ENCODE measurements around the gene CCL21. TPM values are rescaled to one million over a fixed set of nuclear protein-coding genes. Genes with fewer than 3 reads are reported as not detected.

The CCL21 gene
- total and polyA plus RNA-seq, 2 of the 8 experiments (the other 6 are each of a cell fraction or from before 2014, with no cell fraction given) = not detected

DNA sequence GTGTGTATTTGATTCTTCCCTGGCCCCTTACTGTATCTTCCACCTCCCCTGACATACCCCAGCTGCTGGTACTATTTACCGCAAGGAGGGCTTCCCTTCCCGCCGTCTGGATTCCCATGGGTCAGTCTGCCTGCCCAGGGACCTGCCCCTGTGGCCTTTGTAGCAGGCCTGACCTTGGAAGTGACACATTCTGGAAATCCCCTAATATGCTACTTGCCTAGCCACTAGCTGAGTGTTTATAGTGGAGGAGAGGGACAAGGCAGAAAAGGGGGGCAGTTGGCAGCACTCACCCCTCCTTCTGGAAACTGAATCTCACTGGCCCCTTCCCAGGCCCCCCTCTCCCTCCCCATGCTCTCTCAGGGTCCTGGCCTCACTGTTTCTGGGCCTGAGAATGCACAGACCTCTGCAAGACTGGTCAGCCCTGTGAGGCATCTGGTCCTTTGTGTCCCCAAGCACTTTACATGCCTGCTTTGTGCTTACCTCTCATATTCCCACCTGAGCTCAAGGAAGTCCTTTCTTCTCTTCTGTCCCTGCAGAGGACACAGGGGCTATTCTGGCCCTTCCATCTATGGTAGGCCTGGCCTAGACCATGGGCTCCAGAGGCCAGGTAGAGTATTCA lies 8.2 kb upstream of the CCL21 start:
- Histone ChIP-seq H3K23me2 (ENCODE audit: low read depth, low read length) (0 out of 2 replicates have a peak, but pooled peaks cover 2% of the 10 kb centered on the region), H3K18ac (ENCODE audit: extremely low read depth, low read length) (no peak overlapping the region), H2BK20ac (ENCODE audit: low read length) (no peak overlapping the region), H3K4me1 (replicated peaks in 1 of 4; ENCODE audit: control insufficient read depth in 3 of 4, insufficient read depth in 4 of 4, low read length in 3 of 4) (0 out of 7 replicates have a peak, but pooled peaks cover 0 to 4% (median 0%) of the 10 kb centered on the region in 4 experiments), H4K91ac (replicated peaks; ENCODE audit: insufficient read length, low read length) (no peak overlapping the region), H3K27me3 (replicated peaks in 1 of 4; ENCODE audit: control insufficient read depth in 3 of 4, extremely low read depth in 1 of 4, insufficient read depth in 3 of 4, low read length in 3 of 4) (peaks cover 0 to 3% (median 0%) of the 10 kb centered on the region in 4 experiments; a peak in 3 of 7 replicates), H3K56ac (replicated peaks; ENCODE audit: insufficient read length, low read depth, low read length) (no peak overlapping the region), H3K27ac (ENCODE audit: low read depth, low read length) (no peak overlapping the region), H2BK15ac (ENCODE audit: low read length) (no peak overlapping the region), H4K5ac (ENCODE audit: insufficient read length, low read depth, low read length) (no peak overlapping the region), H3K4me2 (ENCODE audit: insufficient read depth in 1 of 2, low read depth in 2 of 2, low read length in 2 of 2) (no peak overlapping the region), H3K23ac (ENCODE audit: insufficient read length) (no peak overlapping the region), H3K79me2 (ENCODE audit: control insufficient read depth in 1 of 2, insufficient read depth in 2 of 2, low read length in 2 of 2) (no peaks in the 10 kb centered on the region), H2AK5ac (ENCODE audit: low read depth, low read length) (no peak overlapping the region), H3K79me1 (ENCODE audit: low read depth, low read length) (no peaks in the 10 kb centered on the region), H2BK5ac (ENCODE audit: low read depth, low read length) (no peak overlapping the region), H4K20me1 (replicated peaks in 1 of 2; ENCODE audit: control insufficient read depth in 1 of 2, insufficient read depth in 2 of 2, low read length in 2 of 2) (no peaks in the 10 kb centered on the region), H3K9me3 (ENCODE audit: insufficient read depth in 2 of 2, low read depth in 1 of 2, low read length in 1 of 2) (no peaks in the 10 kb centered on the region), H2AFZ (ENCODE audit: low read length) (no peak overlapping the region), H3K14ac (ENCODE audit: insufficient read length) (no peak overlapping the region), H3K4ac (replicated peaks; ENCODE audit: insufficient read length, low read depth, low read length) (no peak overlapping the region), H2BK120ac (replicated peaks; ENCODE audit: low read depth, low read length) (no peak overlapping the region), H3K36me3 (ENCODE audit: control insufficient read depth in 2 of 4, insufficient read depth in 4 of 4, low read length in 3 of 4) (no peaks in the 10 kb centered on the region), H4K8ac (ENCODE audit: extremely low read depth, insufficient read depth, low read length) (no peak overlapping the region), H2BK12ac (ENCODE audit: low read depth, low read length) (no peak overlapping the region), H3K4me3 (ENCODE audit: extremely low read depth in 1 of 4, insufficient read depth in 2 of 4, low read depth in 3 of 4, low read length in 4 of 4) (no peak overlapping the region), H3K9ac (replicated peaks in 1 of 4; ENCODE audit: extremely low read depth in 1 of 4, low read depth in 3 of 4, low read length in 3 of 4) (no peak overlapping the region)
- POLR2A ChIA-PET (ENCODE audit: partially characterized antibody) = no interaction called here
- FAIRE-seq (no peak), DNase-seq (ENCODE audit: low read depth in 1 of 2, low spot score in 2 of 2) (no peak)
- TF ChIP-seq TCF12 (IDR thresholded peaks at IDR 0.05; ENCODE audit: low read depth, low read length) (no peak), FOSL1 (IDR thresholded peaks at IDR 0.05; ENCODE audit: insufficient read depth, low read depth, low read length) (no peak), HDAC6 (IDR thresholded peaks at IDR 0.05; ENCODE audit: low read depth, low read length) (no peak), EP300 (IDR thresholded peaks at IDR 0.05; ENCODE audit: borderline replicate concordance in 1 of 2, low read depth in 2 of 2, low read length in 2 of 2) (no peak), KDM4A (IDR thresholded peaks at IDR 0.05; ENCODE audit: low read depth, low read length, severe bottlenecking) (no peak), EGR1 (IDR thresholded peaks at IDR 0.05; ENCODE audit: borderline replicate concordance, low read depth, low read length) (no peak), GTF2F1 (IDR thresholded peaks at IDR 0.05; ENCODE audit: borderline replicate concordance, low read depth, low read length) (no peak), JUN (IDR thresholded peaks at IDR 0.05; ENCODE audit: low read depth, low read length) (no peak), TBP (IDR thresholded peaks at IDR 0.05; ENCODE audit: low read depth, low read length) (no peak), NRF1 (IDR thresholded peaks at IDR 0.05; ENCODE audit: low read depth, low read length) (no peak), TEAD4 (IDR thresholded peaks at IDR 0.05; ENCODE audit: low read depth, low read length) (no peak), BCL11A (IDR thresholded peaks at IDR 0.05; ENCODE audit: low read depth in 2 of 2, low read length in 2 of 2) (no peak)
- CTCF ChIA-PET (ENCODE audit: partially characterized antibody) = interaction anchor here (0.7 to 6.6 kb wide), 3 partner anchors 9 to 150 kb away, joined by 3 to 67 read pairs (median 4); no protein-coding TSS in a partner anchor
- WGBS, 2 experiments (ENCODE audit: extremely low coverage in 1 of 2, insufficient coverage in 1 of 2, insufficient read length in 1 of 2, insufficient replicate concordance in 2 of 2, low coverage in 1 of 2, low lambda C conversion rate in 2 of 2, missing lambda C conversion rate in 1 of 2) = 93% methylated on average over 3 of the region's 3 CpGs; no CpG with 5 or more reads in 1 of the 2 experiments

Measured in H1 (cell line).